CMK (cell line): ENCODE data around the gene IER3IP1.
A peak's percentile ranks its signal among the peaks of the same experiment; 100 is the strongest.
"Not testable (repeated sequence)": the region's sequence is repeated elsewhere in the genome, so short reads cannot be mapped to it uniquely, and the experiment has no call there.

Source experiments
- DNase-seq: peaks from one replicate; pipeline ENCODE4 v3.0.0-alpha.2; 2010; ENCODE audit warnings: low read depth

Gene IER3IP1

GRCh38 chr18:47175898-47176575 is at the start of gene IER3IP1:
TSS of gene IER3IP1 (minus strand) at chr18:47176364. CDS start at chr18:47176277, 87 bp downstream.
- DNase-seq, result peak; percentile 73

- peak; percentile 8 for DNase-seq
These were observed 39.5 kb upstream of the IER3IP1 start for GRCh38 chr18:47215554-47216138.

- DNase-seq, result no peak
These were observed 33.0 kb upstream of the IER3IP1 start for GRCh38 chr18:47209171-47209570.

GRCh38 chr18:47206945-47207637 is 30.9 kb upstream of the IER3IP1 start:
- no peak for DNase-seq

GRCh38 chr18:47204908-47205522 is 28.9 kb upstream of the IER3IP1 start:
- no peak for DNase-seq

GRCh38 chr18:47203626-47204464 is 27.7 kb upstream of the IER3IP1 start:
- no peak for DNase-seq

GRCh38 chr18:47195961-47196360 is 19.8 kb upstream of the IER3IP1 start:
- DNase-seq, result not testable (repeated sequence)

GRCh38 chr18:47191961-47192360 is 15.8 kb upstream of the IER3IP1 start:
- DNase-seq, result no peak

- no peak for DNase-seq
These were observed 11.6 kb upstream of the IER3IP1 start for GRCh38 chr18:47187721-47188120.

GRCh38 chr18:47184419-47185050 is 8.4 kb upstream of the IER3IP1 start:
- DNase-seq, result peak; percentile 18

- not testable (repeated sequence) for DNase-seq
These were observed 6.0 kb upstream of the IER3IP1 start for GRCh38 chr18:47182156-47182555.

- DNase-seq, result no peak
These were observed 4.6 kb upstream of the IER3IP1 start for GRCh38 chr18:47180765-47181164.

GRCh38 chr18:47179520-47179919 is 3.4 kb upstream of the IER3IP1 start:
- no peak for DNase-seq

- DNase-seq, result no peak
These were observed 774 bp downstream of the IER3IP1 start for GRCh38 chr18:47175283-47175897.

GRCh38 chr18:47174545-47175116 is 1.5 kb downstream of the IER3IP1 start:
- DNase-seq, result no peak

GRCh38 chr18:47172476-47172875 is 3.7 kb downstream of the IER3IP1 start:
- DNase-seq, result no peak

GRCh38 chr18:47168913-47169312 is 7.3 kb downstream of the IER3IP1 start:
- no peak for DNase-seq

GRCh38 chr18:47168509-47168908 is 7.7 kb downstream of the IER3IP1 start:
- DNase-seq, result no peak

- no peak for DNase-seq
These were observed 9.9 kb downstream of the IER3IP1 start for GRCh38 chr18:47166294-47166693.

GRCh38 chr18:47163241-47163640 is 12.9 kb downstream of the IER3IP1 start:
- no peak for DNase-seq

- DNase-seq, result no peak
These were observed 15.9 kb downstream of the IER3IP1 start for GRCh38 chr18:47160256-47160655.
